Measurements from ENCODE around the gene IFITM2.
"Not testable (repeated sequence)": the region's sequence is repeated elsewhere in the genome, so short reads cannot be mapped to it uniquely, and the experiment has no call there.

The IFITM2 gene

GRCh38 chr11:328012-328411 lies 20.4 kb downstream of the IFITM2 start:
- POLR2A ChIA-PET (ENCODE audit: low non-redundant PET) = no interaction called here
- no peak overlapping the region for H3K27ac ChIP-seq
- no peak for DNase-seq (ENCODE audit: low spot score)
- CTCF ChIA-PET = no interaction called here
- TF ChIP-seq CTCF (conservative IDR thresholded peaks at IDR 0.05; ENCODE audit: low read depth) = no peak

GRCh38 chr11:328516-329100 lies 21.0 kb downstream of the IFITM2 start:
- CTCF ChIA-PET = interaction anchor here (0.6 kb wide), 1 partner anchor 100 kb away, joined by 4 read pairs; no protein-coding TSS in a partner anchor
- POLR2A ChIA-PET (ENCODE audit: low non-redundant PET); H3K27ac ChIP-seq; DNase-seq (ENCODE audit: low spot score): not testable (repeated sequence)

GRCh38 chr11:329886-330253 lies 22.3 kb downstream of the IFITM2 start:
- no peak for TF ChIP-seq CTCF (conservative IDR thresholded peaks at IDR 0.05; ENCODE audit: low read depth)
- no peak overlapping the region for H3K27ac ChIP-seq
- POLR2A ChIA-PET (ENCODE audit: low non-redundant PET) = no interaction called here
- no peak for DNase-seq (ENCODE audit: low spot score)
- CTCF ChIA-PET = interaction anchor here (1.0 to 1.2 kb wide), 2 partner anchors 11 to 22 kb away, joined by 3 read pairs; no protein-coding TSS in a partner anchor

GRCh38 chr11:330307-330693 lies 22.7 kb downstream of the IFITM2 start:
- H3K27ac ChIP-seq = no peak overlapping the region
- no peak for DNase-seq (ENCODE audit: low spot score)
- no peak for TF ChIP-seq CTCF (conservative IDR thresholded peaks at IDR 0.05; ENCODE audit: low read depth)
- POLR2A ChIA-PET (ENCODE audit: low non-redundant PET) = no interaction called here
- CTCF ChIA-PET = interaction anchor here (1.0 to 1.2 kb wide), 2 partner anchors 10 to 21 kb away, joined by 3 read pairs; no protein-coding TSS in a partner anchor

GRCh38 chr11:330694-331357 lies 23.2 kb downstream of the IFITM2 start:
- no peak overlapping the region for H3K27ac ChIP-seq
- ChIA-PET CTCF (interaction anchor here (1.0 kb wide), 1 partner anchor 21 kb away, joined by 3 read pairs; no protein-coding TSS in a partner anchor), POLR2A (ENCODE audit: low non-redundant PET) (no interaction called here)
- TF ChIP-seq CTCF (conservative IDR thresholded peaks at IDR 0.05; ENCODE audit: low read depth) = no peak
- no peak for DNase-seq (ENCODE audit: low spot score)

- ChIA-PET CTCF (no interaction called here), POLR2A (ENCODE audit: low non-redundant PET) (no interaction called here)
- TF ChIP-seq CTCF (conservative IDR thresholded peaks at IDR 0.05; ENCODE audit: low read depth) = no peak
- H3K27ac ChIP-seq = no peak overlapping the region
- DNase-seq (ENCODE audit: low spot score) = no peak
Observed at GRCh38 chr11:331358-332060, 23.9 kb downstream of the IFITM2 start.

Data from RWPE1 (cell line).